Measurements from ENCODE around the gene SNAPIN. TPM values are rescaled to one million over a fixed set of nuclear protein-coding genes. Genes with fewer than 3 reads are reported as not detected.

SNAPIN gene
- total RNA-seq, 1 experiment from 2014 or later, result 29.0 TPM

- H3K23me2 ChIP-seq (ENCODE audit: insufficient read length, low read depth, low read length, poor library complexity, severe bottlenecking), result no peaks in the 10 kb centered on the region
- Mint-ChIP-seq H3K4me1 (peaks cover 6% of the 10 kb centered on the region in 2 experiments), H3K4me3 (no peak overlapping the region), H3K9me3 (no peaks in the 10 kb centered on the region), H3K27me3 (ENCODE audit: low read depth) (no peaks in the 10 kb centered on the region), H3K36me3 (ENCODE audit: insufficient read depth in 1 of 3, low read depth in 3 of 3) (peaks cover 50 to 86% (median 79%) of the 10 kb centered on the region in 3 experiments; a peak in 6 of 7 replicates), H3K27ac (no peak overlapping the region; a peak in 1 of 7 replicates)
- no peak overlapping the region for H2BK15ac ChIP-seq (ENCODE audit: low read depth, low read length)
- H3K27me3 ChIP-seq (ENCODE audit: insufficient read depth, low read length), result no peaks in the 10 kb centered on the region
- H4K91ac ChIP-seq (ENCODE audit: insufficient read length, low read depth, low read length), result no peak overlapping the region
- no CpG with 5 or more reads among the region's 11 CpGs for WGBS (ENCODE audit: extremely low coverage, insufficient read length, low lambda C conversion rate)
- no peak overlapping the region for H4K8ac ChIP-seq (replicated peaks; ENCODE audit: insufficient read length, low read depth, low read length)
- H3K9ac ChIP-seq (ENCODE audit: extremely low read depth, insufficient read length, low read length), result no peak overlapping the region
- H3K4me1 ChIP-seq (ENCODE audit: insufficient read depth, low read length), result no peaks in the 10 kb centered on the region
- DNase-seq, result no peak
- H4K5ac ChIP-seq (ENCODE audit: insufficient read length, low read depth, low read length), result no peak overlapping the region
- no peak overlapping the region for H3K56ac ChIP-seq (ENCODE audit: insufficient read length, low read depth, low read length)
- H2BK5ac ChIP-seq (ENCODE audit: insufficient read length, low read length), result no peak overlapping the region
- no peak overlapping the region for H3K27ac ChIP-seq (ENCODE audit: insufficient read length, low read depth, low read length)
- H2BK20ac ChIP-seq (ENCODE audit: low read depth, low read length, poor library complexity, severe bottlenecking), result no peak overlapping the region
- no peak overlapping the region for H3K18ac ChIP-seq (ENCODE audit: insufficient read length, low read depth, low read length)
- no peak overlapping the region for H2BK120ac ChIP-seq (ENCODE audit: low read depth, low read length, poor library complexity, severe bottlenecking)
- H3K4ac ChIP-seq (ENCODE audit: low read depth, low read length), result no peak overlapping the region
- no peak overlapping the region for H3K4me2 ChIP-seq (ENCODE audit: insufficient read depth, insufficient read length, low read length)
- no peak overlapping the region for H3K14ac ChIP-seq (ENCODE audit: insufficient read depth, low read length)
- no peak overlapping the region for H3T11ph ChIP-seq (ENCODE audit: low read length)
- no peak overlapping the region for H2BK12ac ChIP-seq (ENCODE audit: insufficient read length, low read depth, low read length)
- TF ChIP-seq CTCF (conservative IDR thresholded peaks at IDR 0.05), result no peak
- H3K23ac ChIP-seq (ENCODE audit: insufficient read length, low read depth, low read length), result no peak overlapping the region
- no peak overlapping the region for H2AFZ ChIP-seq (ENCODE audit: low read length)
- no peak overlapping the region for H2AK5ac ChIP-seq (ENCODE audit: insufficient read length, low read length)
- peaks cover 4% of the 10 kb centered on the region for H3K79me1 ChIP-seq (ENCODE audit: insufficient read depth, low read depth, low read length, poor library complexity, severe bottlenecking)
- no peaks in the 10 kb centered on the region for H3K79me2 ChIP-seq (ENCODE audit: insufficient read depth, low read length)
- H4K20me1 ChIP-seq (ENCODE audit: control insufficient read depth, insufficient read depth, insufficient read length), result no peaks in the 10 kb centered on the region
- no peaks in the 10 kb centered on the region for H3K9me3 ChIP-seq (ENCODE audit: control insufficient read depth, low read depth, low read length)
Observed at GRCh38 chr1:153643100-153643499, 15.4 kb upstream of the SNAPIN start.

Data from H9 (cell line).